Right kidney (tissue), 1 donor: ENCODE data around the gene EYS.

Experiments
- DNase-seq: peaks from one replicate; pipeline ENCODE4 v3.0.0-alpha.2; 2016

EYS gene

DNA sequence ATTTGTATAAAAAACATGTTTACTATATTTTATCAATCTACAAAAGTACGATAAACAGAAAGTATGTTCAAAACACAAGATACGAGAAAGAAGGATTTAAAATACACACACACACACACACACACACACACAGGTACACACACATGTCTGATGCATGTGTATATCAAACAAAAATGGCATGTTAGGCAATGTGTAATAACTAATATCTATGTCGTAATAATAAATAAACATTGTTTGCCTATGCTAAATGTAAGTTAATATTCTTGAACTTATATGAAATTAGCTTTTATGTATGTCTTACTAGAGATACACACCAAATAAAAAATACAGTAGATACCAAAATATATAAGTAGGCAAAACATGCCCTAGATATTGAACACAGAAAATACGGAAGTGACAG, 894.9 kb downstream of the EYS start:
- DNase-seq: no peak

- no peak for DNase-seq
Measured at GRCh38 chr6:64811119-64811518, 895.9 kb downstream of the EYS start.

- DNase-seq: no peak
Measured at GRCh38 chr6:64807785-64808184, 899.2 kb downstream of the EYS start.

- DNase-seq: no peak
Measured at GRCh38 chr6:64803470-64804166, 903.4 kb downstream of the EYS start.

DNA sequence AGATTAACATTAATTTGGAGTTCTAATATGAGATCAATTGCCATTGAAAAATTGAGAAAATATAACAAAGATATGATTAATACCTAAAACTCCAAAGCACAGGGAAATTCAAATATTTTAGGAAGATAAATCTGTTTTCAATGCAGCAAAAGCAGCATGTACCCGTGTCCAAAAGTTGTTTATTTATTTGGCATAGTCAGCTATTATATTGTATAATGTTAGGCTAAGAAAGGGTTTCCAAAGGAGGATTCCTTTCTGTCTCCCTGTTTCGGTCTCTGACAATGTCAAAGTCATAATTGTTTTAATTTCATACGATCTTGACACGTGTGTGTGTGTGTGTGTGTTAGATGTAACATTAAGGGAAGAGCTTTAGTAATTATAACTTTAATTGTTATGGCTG, 914.5 kb downstream of the EYS start:
- DNase-seq: no peak

GRCh38 chr6:64789476-64789875, 917.5 kb downstream of the EYS start:
- no peak for DNase-seq

GRCh38 chr6:64786736-64787135, 920.3 kb downstream of the EYS start:
- no peak for DNase-seq

GRCh38 chr6:64782877-64783276, 924.1 kb downstream of the EYS start:
- DNase-seq: no peak

GRCh38 chr6:64777941-64778785, 928.9 kb downstream of the EYS start:
- DNase-seq: no peak

DNA sequence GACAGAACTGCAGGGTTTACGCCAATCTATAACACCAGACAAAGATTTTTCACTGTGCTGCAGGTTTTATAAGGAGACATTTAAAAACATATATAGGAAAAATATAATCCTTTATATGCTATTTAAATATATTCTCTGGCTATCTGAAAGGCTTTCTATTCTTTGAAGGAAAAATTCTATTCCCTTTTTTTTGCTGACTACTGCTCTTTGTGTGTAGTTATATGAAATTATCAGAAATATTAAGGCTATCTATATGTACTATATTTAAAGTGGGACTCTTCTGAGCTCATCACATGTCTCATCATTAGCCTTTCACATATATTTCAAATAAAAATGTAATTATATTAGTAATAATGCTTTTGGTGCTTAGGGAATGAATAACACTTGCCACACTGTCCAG, 930.7 kb downstream of the EYS start:
- DNase-seq: no peak

- no peak for DNase-seq
Measured at GRCh38 chr6:64774881-64775280, 932.1 kb downstream of the EYS start.

- no peak for DNase-seq
Measured at GRCh38 chr6:64750910-64751309, 956.1 kb downstream of the EYS start.

- DNase-seq: no peak
Measured at GRCh38 chr6:64737418-64737817, 969.6 kb downstream of the EYS start.

- no peak for DNase-seq
Measured at GRCh38 chr6:64736421-64736950, 970.5 kb downstream of the EYS start.

DNA sequence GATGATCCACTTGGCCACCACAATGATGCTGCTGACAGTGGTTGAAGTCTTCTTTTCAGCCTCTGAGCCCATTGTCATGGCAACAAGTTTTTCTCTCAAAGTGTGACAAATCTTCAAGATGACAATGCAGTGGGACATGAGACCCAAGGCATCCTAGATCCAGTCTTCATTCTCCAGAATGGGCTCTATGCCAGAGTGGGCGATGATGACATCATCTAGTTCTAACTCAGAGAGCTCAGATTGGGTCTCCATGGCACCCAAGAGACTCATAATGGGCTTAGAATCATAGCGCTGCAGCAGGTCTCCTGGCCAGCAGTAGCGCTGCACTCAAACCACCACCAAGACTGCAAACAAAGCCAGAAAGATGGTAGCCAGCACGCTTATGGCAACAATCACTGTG, 973.6 kb downstream of the EYS start:
- DNase-seq: no peak

- no peak for DNase-seq
Measured at GRCh38 chr6:64732888-64733287, 974.1 kb downstream of the EYS start.

DNA sequence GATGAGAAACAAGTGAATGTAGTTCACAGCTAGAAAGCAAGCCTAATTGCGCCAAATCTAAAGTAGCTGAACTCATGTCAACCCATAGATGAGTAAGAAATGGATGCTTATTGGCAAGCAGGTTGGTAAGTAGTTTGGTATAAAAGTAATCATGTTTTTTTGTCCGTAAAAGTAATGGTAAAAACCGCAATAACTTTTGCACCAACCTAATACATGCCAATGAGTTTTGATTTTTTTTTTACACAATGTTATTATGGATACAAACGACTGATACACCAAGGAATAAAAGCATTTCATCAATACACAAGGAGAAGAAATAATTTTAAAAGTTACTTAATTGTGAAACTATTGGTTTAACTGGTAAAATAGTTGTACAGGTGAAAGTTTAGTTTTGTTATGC, 977.5 kb downstream of the EYS start:
- DNase-seq: no peak

DNA sequence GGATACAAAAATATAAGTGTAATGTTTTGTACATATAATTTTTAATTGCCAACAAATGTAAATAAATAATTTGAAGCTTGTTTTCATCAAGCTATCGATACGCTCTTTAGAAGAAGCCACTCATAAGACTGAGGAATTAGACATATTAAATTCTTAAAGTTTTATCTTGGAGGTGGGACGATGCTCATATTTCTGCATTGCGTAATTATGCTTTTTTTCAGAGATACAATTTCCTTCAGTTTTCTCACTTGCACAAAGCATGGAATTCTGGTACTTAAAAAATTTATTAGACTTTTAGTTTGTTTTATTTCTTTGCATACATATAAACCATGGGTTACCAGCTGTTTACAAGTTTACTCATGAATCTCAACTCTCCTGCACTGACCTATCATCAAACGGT, 980.0 kb downstream of the EYS start:
- no peak for DNase-seq

DNA sequence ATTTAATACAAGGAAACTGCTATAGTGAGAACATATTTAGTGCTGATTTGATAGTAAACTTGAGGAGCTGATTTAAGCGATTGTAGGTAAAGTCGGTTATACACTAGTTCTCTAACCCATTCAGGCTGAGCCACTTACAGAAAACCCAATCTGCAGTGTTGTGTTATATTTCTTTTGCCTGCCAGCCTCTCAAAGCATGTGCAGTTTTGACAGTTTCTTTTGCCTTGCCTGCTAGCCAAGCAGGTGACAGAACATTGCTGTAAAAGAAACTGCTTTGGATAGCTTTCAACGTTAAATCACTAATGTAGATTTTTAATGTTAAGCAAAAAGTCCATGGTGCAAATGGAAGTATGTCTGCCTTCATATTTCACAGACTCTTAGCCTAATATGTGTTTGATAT, 982.9 kb downstream of the EYS start:
- no peak for DNase-seq

DNA sequence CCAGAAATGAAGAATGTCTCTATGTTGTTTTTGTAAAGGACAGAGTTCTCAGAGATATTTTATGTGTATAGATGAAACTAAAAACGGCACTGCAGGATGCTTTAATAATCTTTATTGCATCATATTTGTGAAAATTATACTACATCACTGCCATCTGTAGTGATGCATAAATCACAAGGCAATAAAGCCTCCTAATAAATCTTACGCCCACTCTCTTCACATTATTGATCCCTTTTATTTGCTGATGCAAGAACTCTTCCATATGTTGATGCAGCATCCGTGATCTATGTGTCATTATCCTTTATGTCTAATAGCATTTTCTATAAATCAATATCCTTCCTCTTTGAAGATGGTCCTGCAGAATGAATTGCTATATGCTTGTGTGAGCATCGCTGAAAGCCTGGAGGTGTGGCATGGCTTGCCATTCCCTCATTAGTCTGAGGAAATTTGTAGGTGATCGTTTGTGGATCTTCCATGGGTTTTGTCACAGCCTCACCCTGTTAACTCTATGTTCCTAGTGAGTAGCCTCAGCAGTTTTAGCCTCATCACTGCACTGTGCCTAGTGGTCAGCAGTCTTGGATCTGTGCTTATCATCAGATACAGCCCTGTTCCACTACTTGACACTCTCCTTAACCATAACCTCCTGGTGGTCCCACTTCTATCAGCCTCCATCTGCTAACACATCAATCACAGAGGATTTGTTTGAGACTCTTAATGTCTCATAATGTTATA, 983.5 kb downstream of the EYS start:
- no peak for DNase-seq

GRCh38 chr6:64721865-64722264, 985.2 kb downstream of the EYS start:
- no peak for DNase-seq

DNA sequence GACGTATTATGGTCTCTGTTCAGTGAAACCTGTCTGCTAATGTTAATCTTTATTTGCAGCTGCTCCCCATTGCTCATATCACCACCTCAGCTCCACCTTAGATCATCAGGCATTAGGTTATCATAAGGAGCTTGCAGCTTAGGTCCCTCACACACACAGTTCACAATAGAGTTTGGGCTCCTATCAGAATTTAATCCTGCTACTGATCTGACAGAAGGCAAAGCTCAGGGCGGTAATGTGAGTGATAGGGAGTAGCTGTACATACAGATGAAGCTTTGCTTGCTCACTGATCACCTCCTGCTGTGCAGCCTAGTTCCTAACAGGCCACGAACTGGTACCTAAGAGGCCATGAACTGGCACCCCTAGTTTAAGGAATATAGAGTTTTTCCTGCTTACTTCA, 989.7 kb downstream of the EYS start:
- no peak for DNase-seq

- DNase-seq: no peak
Measured at GRCh38 chr6:64715624-64716023, 991.4 kb downstream of the EYS start.
